ENCODE results near the gene CDCA3.
"Not testable (repeated sequence)": the region's sequence is repeated elsewhere in the genome, so short reads cannot be mapped to it uniquely, and the experiment has no call there.

CDCA3 gene

DNA sequence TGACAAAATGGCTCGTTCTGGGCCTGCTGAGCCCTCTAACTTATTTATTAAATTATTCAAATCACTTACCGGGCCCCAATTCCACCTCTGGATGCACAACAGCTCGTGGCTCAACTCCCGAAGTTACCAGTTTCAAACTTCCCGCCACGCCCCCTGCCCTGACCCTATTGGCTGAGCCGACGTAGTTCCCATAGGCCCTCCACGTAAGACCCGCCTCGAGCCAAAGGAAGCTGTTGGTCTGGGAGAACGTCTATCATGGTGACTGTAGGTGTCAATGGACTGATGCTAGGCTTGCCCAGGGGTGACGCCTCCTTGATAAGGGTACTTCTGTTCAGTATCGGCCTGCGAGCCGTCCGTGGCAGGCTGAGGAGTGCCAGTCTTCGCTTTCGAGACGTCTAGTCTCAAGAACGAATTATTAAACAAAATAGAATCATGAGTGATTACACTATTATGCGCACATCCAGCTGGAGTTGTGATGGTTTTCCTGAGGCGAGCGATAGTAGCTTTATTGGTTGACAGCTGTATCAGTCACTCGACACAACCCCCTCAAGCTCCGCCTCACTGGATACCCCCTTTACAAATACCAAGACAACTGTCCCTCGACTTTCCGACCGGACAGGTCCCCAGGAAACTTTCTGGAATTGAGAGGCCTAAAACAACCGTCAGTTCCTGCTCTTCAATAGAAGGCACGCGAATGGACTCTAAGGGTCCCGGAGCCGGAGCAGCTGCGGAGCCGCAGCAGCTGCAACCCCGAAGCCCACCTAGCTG lies at the start of gene CDCA3:
Gene CDCA3, minus strand, starts transcription at position 134 of the 768 bp plus-strand sequence. CDS start 334 bp downstream, outside the sequence.
- DNase-seq, result peak; percentile 99 to 100

DNA sequence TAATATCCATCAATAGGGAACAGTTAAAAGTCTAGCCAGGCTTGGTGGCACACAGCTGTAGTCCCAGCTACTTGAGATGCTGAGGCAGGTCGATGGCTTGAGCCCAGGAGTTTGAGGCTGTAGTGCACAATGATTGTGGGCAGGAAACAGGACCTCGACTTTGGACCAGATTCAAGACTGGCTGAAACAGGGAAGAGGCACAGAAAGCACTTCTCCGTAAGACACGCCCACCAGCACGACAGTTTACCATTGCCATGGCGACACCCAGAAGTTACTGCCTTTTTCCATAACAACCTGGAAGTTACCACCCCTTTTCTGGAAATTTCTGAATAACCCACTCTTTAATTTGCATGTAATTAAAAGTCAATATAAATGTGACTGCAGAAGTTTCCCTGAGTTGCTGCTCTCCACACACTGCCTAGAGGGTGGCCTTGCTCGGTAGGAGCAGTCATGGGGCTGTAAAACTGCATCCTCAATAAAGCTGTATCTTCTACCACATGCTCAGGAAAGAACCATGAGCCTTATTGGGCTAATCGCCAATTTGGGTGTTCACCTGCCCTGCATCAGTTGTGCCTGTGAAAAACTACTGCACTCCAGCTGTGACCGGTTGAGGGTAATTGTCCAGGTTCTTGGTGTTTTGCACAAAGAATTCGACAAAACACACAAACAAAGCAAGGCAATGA lies 48.9 kb upstream of the CDCA3 start:
- DNase-seq, result peak in 1 of 2 experiments; percentile 27

DNA sequence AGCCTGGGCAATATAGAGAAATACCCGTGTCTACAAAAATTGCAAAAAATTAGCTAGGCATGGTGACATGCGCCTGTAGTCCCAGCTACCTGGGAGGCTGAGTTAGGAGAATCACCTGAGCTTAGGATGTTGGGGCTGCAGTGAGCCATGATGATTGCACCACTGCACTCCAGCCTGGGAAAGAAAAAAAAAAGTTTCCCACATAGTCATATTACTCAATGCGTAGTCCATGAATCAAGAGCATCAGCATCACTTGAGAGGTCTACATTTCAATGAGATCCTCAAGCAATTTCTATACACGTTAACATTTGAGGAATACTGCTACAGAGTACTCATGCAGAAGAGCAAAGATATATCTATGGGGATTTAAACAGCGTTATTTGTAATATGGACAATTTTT lies 48.3 kb upstream of the CDCA3 start:
- no peak for DNase-seq

DNA sequence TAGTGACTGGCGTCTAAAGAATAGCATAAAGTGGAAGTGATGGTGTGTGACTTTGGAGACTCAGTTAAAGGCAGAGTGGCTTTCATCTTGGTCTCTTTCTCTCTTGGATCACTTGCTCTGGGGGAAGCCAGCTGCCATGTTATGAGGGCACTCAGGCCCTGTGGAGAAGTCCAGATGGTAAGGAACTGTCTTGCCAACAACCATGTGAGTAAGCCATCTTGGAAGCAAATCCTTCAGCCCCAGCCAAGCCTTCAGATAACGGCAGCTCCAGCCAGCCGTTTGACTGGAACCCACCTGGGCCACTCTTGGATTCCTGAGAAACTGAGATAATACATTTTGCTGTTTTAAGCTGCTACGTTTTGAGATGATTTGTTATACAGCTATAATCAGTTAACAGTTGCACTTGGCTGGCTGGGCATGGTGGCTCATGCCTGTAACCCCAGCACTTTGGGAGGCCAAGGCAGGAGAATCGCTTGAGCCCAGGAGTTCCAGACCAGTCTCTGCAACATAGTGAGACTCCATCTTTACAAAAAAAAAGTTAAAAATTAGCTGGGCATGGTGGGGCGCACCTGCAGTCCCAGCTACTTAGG lies 45.9 kb upstream of the CDCA3 start:
- no peak for DNase-seq

DNA sequence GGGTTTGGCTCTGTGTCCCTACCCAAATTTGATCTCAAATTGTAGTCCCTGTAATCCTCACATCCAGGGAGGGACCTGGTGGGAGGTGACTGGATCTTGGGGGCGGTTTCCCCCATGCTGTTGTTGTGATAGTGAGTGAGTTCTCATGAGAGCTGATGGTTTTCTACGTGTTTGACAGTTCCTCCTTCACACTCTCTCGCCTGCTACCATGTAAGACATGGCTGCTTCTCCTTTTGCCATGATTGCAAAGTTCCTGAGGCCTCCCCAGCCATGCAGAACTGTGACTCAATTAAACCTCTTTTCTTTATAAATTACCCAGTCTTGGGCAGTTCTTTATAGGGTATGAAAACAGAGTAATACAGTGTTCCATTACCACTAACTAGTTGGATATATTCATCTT lies 43.2 kb upstream of the CDCA3 start:
- no peak for DNase-seq

DNA sequence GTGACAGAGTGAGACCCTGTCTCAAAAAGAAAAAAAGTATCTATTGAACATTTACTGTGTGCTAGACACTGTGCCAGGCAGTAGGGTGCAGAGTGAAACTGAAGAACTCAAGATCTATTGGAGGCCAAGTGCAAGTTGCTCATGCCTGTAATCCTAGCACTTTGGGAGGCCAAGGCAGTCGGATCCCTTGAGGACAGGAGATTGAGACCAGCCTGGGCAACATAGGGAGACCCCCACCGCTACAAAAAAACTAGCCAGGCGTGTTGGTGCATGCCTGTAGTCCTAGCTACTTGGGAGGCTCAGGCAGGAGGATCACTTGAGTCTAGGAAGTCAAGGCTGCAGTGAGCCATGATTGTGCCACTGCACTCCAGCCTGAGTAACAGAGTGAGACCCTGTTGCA lies 41.6 kb upstream of the CDCA3 start:
- not testable (repeated sequence) for DNase-seq

DNA sequence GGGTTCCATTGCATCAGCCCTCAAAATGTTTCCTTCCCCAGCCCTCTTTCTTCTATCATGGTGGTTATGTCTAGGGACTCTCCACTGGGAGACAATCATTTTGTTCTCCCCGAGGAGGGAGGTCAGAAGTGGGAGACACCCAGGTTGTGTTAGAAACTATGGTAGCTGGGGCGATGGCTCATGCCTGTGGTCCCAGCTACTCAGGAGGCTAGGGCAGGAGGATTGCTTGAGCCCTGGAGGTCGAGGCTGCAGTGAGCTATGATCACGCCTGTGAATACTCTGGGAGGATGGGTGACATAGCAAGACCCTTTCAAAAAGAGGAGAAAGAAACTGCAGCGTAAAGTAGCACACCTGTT lies 40.5 kb upstream of the CDCA3 start:
- DNase-seq, result no peak

DNA sequence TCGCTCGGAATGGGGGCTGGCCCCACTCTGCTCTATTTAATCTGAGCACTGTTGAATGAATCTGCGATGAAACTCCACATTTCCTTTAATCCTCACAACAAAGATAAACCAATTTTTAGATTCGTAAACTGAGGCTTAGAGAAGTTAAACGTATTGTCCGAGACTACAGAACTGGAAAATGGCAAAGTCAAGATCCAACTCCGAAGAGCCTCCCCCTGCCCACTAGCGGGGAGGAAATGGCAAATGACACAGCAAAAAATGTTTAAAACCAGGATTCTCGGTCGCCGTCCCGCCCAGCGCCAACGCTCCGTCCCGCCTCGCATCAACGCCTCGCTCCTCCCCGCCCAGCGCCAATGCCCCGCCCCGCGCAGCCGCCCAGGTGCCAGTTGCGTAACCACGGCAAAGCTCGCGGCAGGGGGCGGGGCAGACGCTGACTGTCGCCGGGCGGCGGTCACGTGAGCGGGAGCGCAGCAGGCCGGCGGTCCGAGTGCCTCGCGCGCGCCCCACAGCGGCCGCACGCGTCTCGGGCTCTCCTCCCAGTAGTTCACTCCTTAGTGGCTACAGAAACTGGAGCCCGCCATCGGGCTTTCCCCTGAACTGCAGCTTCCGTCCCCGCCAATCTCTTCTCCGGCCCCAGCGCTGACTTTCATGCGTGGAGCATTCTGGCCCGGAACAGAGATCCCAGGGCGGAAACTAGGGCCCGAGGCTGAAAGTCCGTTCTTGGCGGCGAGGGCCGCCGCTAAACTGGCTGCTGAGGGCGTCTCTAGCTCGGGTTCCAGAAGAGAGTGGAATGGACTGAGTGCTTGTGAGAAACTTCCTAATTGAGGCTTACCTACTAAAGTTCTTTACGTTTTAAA lies 39.9 kb upstream of the CDCA3 start:
- peak; percentile 89 to 97 for DNase-seq

DNA sequence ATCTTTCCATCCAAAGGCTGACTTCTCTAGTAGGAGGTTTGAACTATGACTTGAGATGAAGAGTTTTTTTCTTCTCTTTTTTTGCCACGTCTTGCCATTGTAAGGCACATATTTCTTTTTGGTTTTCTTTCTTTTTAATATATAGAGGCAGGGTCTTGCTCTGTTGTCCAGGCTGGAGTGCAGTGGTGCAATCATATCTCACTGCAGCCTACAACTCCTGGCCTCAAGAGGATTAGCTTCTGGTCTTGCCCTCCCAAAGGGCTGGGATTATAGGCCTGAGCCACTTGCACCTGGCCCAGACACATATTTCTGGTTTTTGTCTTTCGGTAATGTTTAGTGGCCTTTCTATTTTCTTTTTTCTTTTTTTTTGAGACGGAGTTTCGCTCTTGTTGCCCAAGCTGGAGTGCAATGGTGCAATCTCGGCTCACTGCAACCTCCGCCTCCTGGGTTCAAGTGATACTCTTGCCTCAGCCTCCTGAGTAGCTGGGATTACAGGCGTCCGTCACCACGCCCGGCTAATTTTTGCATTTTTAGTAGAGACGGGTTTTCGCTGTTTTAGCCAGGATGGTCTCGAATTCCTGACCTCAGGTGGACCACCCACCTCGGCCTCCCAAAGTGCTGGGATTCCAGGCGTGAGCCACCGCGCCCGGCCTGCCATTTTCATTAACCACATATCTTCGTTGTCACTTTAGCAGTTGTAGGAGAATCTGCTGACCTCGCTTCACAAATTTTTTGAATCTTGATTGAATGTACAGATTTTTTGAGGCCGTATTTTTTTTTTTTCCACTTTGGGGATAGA lies 38.9 kb upstream of the CDCA3 start:
- not testable (repeated sequence) for DNase-seq

DNA sequence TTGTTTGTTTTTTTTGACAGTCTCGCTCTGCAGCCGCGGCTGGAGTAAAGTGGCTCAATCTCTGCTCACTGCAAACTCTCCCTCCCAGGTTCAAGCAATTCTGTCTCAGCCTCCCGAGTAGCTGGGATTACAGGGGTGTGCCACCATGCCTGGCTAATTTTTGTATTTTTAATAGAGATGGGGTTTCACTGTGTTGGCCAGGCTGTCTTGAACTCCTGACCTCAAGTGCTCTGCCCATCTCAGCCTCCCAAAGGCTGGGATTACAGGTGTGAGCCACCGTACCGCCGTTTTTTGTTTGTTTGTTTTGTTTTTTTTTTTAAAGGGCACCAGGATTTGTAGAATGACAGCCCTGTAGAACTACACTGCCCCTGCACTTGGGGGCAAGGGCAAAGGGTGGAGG lies 37.7 kb upstream of the CDCA3 start:
- not testable (repeated sequence) for DNase-seq

DNA sequence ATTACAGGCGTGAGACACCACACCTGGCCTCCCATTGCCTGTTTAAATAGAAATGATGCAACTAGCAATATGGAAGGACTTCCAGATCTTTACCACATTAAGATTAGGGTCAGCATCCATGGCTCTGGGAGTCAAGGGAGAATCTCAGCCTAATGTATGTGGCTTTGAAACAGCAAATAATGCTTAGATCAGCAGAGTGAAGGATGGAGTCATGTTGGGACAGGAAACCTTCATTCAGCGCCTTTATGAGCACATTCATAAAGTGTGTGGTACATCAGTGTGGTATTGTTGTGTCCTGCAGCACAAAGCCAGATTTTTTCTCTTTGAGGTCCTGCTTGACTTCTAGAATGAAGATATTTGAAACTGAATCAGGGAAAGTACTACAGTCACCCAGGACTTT lies 37.3 kb upstream of the CDCA3 start:
- DNase-seq, result no peak

DNA sequence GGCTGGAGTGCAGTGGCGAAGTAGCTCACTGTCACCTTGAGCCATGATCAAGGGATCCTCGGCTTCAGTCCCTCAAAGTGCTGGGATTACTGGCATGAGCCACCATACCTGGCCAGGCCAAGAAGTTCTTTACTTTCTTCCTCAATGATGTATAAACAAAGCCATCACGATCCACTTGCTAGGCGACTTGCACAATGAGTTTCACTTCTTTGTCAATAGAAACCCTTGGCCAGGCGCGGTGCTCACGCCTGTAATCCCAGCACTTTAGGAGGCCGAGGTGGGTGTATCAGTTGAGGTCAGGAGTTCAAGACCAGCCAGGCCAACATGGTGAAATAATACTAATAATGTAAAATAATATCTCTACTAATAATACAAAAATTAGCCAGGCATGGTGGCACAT lies 36.4 kb upstream of the CDCA3 start:
- no peak for DNase-seq

DNA sequence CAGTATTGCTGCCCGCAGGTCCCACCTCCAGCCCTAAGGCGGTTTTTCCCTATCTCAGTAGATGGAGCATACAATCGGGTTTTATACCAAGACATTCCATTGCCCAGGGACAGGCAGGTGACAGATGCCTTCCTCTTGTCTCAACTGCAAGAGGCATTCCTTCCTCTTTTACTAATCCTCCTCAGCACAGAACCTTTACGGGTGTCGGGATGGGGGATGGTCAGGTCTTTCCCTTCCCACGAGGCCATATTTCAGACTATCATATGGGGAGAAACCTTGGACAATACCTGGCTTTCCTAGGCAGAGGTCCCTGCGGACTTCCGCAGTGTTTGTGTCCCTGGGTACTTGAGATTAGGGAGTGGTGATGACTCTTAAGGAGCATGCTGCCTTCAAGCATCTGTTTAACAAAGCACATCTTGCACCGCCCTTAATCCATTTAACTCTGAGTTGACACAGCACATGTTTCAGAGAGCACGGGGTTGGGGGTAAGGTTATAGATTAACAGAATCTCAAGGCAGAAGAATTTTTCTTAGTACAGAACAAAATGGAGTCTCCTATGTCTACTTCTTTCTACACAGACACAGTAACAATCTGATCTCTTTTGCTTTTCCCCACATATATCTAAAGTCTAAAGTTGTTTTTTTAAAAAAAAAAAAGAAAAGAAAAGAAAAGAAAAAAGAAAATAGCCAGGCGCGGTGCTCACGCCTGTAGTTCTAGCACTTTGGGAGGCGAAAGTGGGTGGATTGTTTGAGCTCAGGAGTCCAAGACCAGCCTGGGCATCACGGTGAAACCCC lies 35.3 kb upstream of the CDCA3 start:
- DNase-seq, result not testable (repeated sequence)

DNA sequence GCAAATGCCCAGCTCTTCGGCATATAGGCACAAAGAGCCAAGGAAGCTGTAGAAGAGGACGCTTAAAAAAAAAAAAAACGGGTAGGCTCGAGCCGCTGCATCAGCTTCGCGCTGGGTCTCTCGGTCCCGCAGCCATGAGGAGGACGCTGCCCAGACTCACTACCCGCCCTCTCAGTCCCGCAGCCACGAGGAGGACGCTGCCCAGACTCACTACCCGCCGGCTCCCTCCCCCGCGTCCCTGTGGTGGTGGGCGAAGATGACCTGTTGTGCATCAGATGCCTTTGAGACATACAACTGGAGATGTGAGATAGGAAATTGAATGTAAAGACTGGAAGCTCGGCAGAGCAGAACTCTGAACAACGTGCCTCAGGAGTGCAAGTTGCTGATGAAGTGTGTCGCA lies 33.5 kb upstream of the CDCA3 start:
- DNase-seq, result no peak

DNA sequence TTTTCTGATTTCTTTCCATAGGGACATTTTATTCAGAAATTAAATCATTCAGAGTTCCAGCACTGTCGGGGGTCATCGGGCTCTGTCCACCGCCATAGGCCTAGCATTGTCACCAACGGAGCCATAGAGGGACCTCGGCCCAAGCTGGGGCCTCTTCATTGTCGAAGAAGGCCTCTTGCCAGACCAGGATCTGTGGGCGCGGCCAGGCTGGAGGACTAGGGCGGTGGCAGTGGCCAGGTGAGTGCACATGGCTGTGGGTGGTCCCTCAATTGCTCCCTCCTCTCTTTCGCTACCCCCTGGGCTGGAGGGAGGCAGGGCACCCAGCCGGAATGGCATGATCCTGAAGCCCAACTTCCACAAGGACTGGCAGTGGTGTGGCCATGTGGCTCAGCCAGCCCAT lies 32.6 kb upstream of the CDCA3 start:
- DNase-seq, result no peak

DNA sequence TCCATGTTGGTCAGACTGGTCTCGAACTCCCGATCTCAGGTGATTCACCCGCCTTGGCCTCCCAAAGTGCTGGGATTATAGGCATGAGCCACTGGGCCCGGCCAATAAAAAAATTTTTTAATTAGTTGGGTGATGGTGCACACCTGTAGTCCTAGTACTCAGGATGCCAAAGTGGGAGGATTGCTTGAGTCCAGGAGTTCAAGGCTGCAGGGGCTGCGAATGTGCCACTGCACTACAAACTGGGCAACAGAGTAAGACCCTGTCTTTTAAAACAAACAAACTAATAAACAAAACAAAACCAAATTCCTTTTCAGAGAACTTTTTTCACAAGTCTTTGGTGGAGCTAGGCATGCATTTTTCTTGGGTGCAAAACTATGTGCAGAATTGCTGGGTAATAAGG lies 32.2 kb upstream of the CDCA3 start:
- no peak for DNase-seq

DNA sequence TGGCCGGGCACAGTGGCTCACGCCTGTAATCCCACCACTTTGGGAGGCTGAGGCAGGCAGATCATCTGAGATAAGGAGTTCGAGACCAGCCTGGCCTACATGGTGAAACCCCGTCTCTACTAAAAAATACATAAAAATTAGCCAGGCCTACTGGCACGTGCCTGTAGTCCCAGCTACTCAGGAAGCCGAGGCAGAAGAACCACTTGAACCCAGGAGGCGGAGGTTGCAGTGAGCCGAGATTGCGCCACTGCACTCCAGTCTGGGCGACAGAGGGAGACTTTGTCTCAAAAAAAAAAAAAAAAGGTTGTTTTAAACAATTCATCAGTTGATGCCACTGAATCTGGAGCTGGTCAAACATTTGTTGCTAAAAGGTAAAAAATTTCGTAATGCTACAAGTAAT lies 28.7 kb upstream of the CDCA3 start:
- not testable (repeated sequence) for DNase-seq

DNA sequence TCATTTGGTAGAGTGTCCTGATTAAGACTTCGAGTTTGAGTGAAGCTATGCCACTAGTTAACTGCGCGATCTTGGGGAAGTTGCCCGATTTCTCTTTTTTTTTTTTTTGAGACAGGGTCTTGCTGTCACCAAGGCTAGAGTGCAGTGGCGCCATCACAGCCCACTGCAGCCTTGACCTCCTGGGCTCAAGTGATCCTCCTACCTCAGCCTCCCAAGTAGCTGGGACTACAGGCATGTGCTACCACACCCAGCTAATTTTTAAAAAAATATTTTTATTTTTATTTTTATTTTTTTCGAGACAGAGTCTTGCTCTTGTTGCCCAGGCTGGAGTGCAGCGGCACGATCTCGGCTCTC lies 22.9 kb upstream of the CDCA3 start:
- DNase-seq, result not testable (repeated sequence)

DNA sequence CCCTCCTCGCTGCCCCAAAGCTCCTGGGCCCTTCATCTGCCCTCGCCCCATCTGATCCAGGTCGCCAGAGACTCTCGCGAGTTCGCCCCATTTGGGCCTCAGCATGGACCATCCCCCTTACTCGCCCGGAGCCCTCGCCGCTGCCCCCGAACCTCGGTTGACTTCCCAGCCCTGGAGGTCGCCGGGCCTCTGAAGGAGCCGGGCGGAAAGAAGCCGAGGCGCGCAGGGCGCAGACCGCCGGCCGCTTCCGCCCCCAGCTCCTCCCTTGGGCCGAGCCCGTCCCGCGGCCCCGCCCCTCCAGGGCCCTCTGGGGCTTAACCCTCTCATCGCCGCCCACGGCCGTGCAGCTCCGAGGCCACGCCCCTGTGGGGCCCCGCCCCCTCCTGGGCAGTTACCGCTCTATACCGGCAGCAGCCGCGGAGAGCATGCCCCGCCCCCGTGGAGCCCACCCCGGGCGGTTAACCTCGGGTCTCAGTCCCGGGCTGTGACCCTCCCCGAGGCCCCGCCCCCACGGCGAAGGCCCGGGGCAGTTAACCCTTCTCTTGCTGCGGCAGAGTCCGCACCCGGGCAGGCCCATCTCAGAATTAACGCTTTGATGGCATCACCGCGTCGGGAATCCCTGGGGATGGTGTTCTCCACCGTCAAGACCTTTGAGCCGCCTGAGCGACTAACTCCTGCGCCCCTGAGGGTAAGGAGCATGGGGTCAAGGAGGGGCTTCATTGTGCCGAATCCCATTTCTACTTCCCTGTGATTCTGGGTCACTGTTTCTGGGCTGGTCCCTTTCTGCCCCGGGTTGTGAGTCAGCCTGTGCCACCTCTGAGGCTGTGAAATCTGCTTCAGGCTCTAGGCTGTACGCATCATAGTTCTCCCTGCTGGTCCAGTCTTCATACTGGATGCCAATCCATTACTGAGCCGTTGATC lies 22.3 kb upstream of the CDCA3 start, which contains the start of gene SPSB2:
Gene SPSB2, minus strand, starts transcription at position 210 of the 921 bp plus-strand sequence. CDS start 402 bp downstream, outside the sequence.
- DNase-seq, result peak; percentile 95 to 97

Data from SW 1271 (cell line).